B cell (primary cell): Measurements from ENCODE around the gene OR4K2. TPM values are rescaled to one million over a fixed set of nuclear protein-coding genes. Genes with fewer than 3 reads are reported as not detected.
"Not testable (repeated sequence)": the region's sequence is repeated elsewhere in the genome, so short reads cannot be mapped to it uniquely, and the experiment has no call there.

Experiments used
- ATAC-seq: fragments of 200-7000 bp; cut with Tn5 transposase; one replicate; pipeline ENCODE4 v1.10.0; 2021; ENCODE audit warnings: low read depth, mild to moderate bottlenecking, moderate number of reproducible peaks, moderate library complexity
- CTCF ChIA-PET: fragments of 350-600 bp; sonication (Branson Sonifier 250); formaldehyde crosslinking; loops from one replicate; lab custom pipeline; 2021; ENCODE audit warnings: antibody characterized with exemption, inconsistent platforms; lab: Charles Lee
- POLR2A ChIA-PET: fragments of 350-600 bp; sonication (Branson Sonifier 250); formaldehyde crosslinking; loops from one replicate; lab custom pipeline; 2021; ENCODE audit warnings: antibody characterized with exemption; lab: Charles Lee
- DNase-seq: peaks from one replicate; pipeline ENCODE4 v3.0.0; 2013
- H2AFZ ChIP-seq: 2 replicates; pipeline ENCODE4 v1.6.1; 2012; ENCODE audit warnings: mild to moderate bottlenecking, low read depth, low read length; ENCODE audit not compliant: insufficient read depth, poor library complexity, severe bottlenecking
- H3K27ac ChIP-seq, 2 donors: 1 replicate in 1 of 2; 2 replicates in 1 of 2; pipeline ENCODE4 v1.5.1; 2012 to 2013; ENCODE audit warnings: low read length in 2 of 2, mild to moderate bottlenecking in 2 of 2, moderate library complexity in 1 of 2
- H3K27me3 ChIP-seq, 4 experiments: fragments of 200-600 bp in 1 of 4; sonication (generic) in 1 of 4; replicated peaks in 1 of 4; 1 replicate in 2 of 4; 2 replicates in 2 of 4; pipeline versions ENCODE4 v1.6.1 to v1.7.0; 2013 to 2016; ENCODE audit warnings: low read length in 3 of 4, mild to moderate bottlenecking in 2 of 4, mixed read lengths in 1 of 4, moderate library complexity in 1 of 4; ENCODE audit not compliant: insufficient read depth in 4 of 4, control insufficient read depth in 3 of 4; ENCODE audit errors: control extremely low read depth in 1 of 4
- H3K36me3 ChIP-seq, 2 experiments: replicated peaks in 1 of 2; 1 replicate in 1 of 2; 2 replicates in 1 of 2; pipeline versions ENCODE4 v1.6.1 to v1.7.1; 2013; ENCODE audit warnings: low read length in 1 of 2; ENCODE audit not compliant: insufficient read depth in 2 of 2, control insufficient read depth in 1 of 2; ENCODE audit errors: control extremely low read depth in 1 of 2, extremely low read depth in 1 of 2
- H3K4me1 ChIP-seq, 2 donors: fragments of 200-600 bp in 1 of 2; sonication (generic) in 1 of 2; 1 replicate in 1 of 2; 2 replicates in 1 of 2; pipeline versions ENCODE4 v1.5.1 to v1.6.1; 2013 to 2017; ENCODE audit warnings: low read length in 2 of 2; ENCODE audit not compliant: control insufficient read depth in 2 of 2, insufficient read depth in 2 of 2
- H3K4me2 ChIP-seq: replicated peaks from 2 replicates; pipeline ENCODE3; 2012; ENCODE audit warnings: mild to moderate bottlenecking, low read depth, low read length; ENCODE audit not compliant: poor library complexity, severe bottlenecking
- H3K4me3 ChIP-seq, 5 experiments: fragments of 200-600 bp in 1 of 5; sonication (generic) in 1 of 5; 1 replicate in 3 of 5; 2 replicates in 2 of 5; pipeline versions ENCODE4 v1.5.1 to v1.7.0; 2011 to 2016; ENCODE audit warnings: low read length in 4 of 5, mild to moderate bottlenecking in 4 of 5, low read depth in 2 of 5, control low read depth in 1 of 5, moderate library complexity in 1 of 5; ENCODE audit not compliant: insufficient read depth in 1 of 5; ENCODE audit errors: control extremely low read depth in 1 of 5, extremely low read depth in 1 of 5
- H3K79me2 ChIP-seq: fragments of 200-600 bp; sonication (generic); one replicate; pipeline ENCODE4 v1.6.0; 2016; ENCODE audit warnings: low read length; ENCODE audit not compliant: control insufficient read depth, insufficient read depth
- H3K9ac ChIP-seq: fragments of 200-600 bp; sonication (generic); 2 replicates; pipeline ENCODE4 v1.6.1; 2017; ENCODE audit warnings: mild to moderate bottlenecking, low read length, moderate library complexity
- H3K9me3 ChIP-seq, 3 donors: one replicate each; pipeline versions ENCODE4 v1.6.1 to v1.7.1; 2013; ENCODE audit warnings: low read length in 2 of 3; ENCODE audit not compliant: control insufficient read depth in 2 of 3, insufficient read depth in 1 of 3; ENCODE audit errors: control extremely low read depth in 1 of 3
- H4K20me1 ChIP-seq: 2 replicates; pipeline ENCODE4 v1.6.0; 2012; ENCODE audit warnings: mild to moderate bottlenecking, low read length; ENCODE audit not compliant: insufficient read depth, control insufficient read depth, poor library complexity, severe bottlenecking
- H3K27ac Mint-ChIP-seq: one replicate; pipeline ENCODE4 v1.8.0; 2021; ENCODE audit warnings: mixed read lengths
- H3K27me3 Mint-ChIP-seq: one replicate; pipeline ENCODE4 v1.8.0; 2021; ENCODE audit warnings: mixed read lengths
- H3K4me1 Mint-ChIP-seq: one replicate; pipeline ENCODE4 v1.8.0; 2021; ENCODE audit warnings: mixed read lengths
- H3K4me3 Mint-ChIP-seq: one replicate; pipeline ENCODE4 v1.8.0; 2021; ENCODE audit warnings: mixed read lengths
- H3K9me3 Mint-ChIP-seq: one replicate; pipeline ENCODE4 v1.8.0; 2022; ENCODE audit warnings: mixed read lengths; ENCODE audit not compliant: insufficient read depth
- EZH2 ChIP-seq: IDR thresholded peaks from 2 replicates; pipeline ENCODE4 v1.6.1; 2012; ENCODE audit warnings: borderline replicate concordance, low read depth, mild to moderate bottlenecking, moderate library complexity, low read length; ENCODE audit not compliant: insufficient read depth, poor library complexity, severe bottlenecking
- WGBS: methylation state at CpG from one replicate; pipeline ENCODE4 v1.1.5; 2013; ENCODE audit warnings: missing lambda C conversion rate; ENCODE audit not compliant: insufficient coverage; 5-methylcytosine and 5-hydroxymethylcytosine counted together
- intact Hi-C: fragments of 100-400 bp; cut with micrococcal nuclease; formaldehyde crosslinking; loops from one replicate; pipeline ENCODE4 v1.10.0; 2022
- polyA minus RNA-seq: library from RNA; depleted of rRNA, polyadenylated mRNA; stranded (reverse); fragments of >200 nt; gene quantifications from 2 replicates; pipeline ENCODE4 v1.2.3, GENCODE V29; 2012
- polyA plus RNA-seq: library from polyadenylated mRNA; depleted of rRNA; stranded (reverse); fragments of >200 nt; gene quantifications from 2 replicates; pipeline ENCODE4 v1.2.3, GENCODE V29; 2012
- total RNA-seq, 2 donors: library from RNA; stranded (reverse); fragments of 120-200 nt in 1 of 2; gene quantifications; 1 replicate in 1 of 2; 2 replicates in 1 of 2; pipeline versions ENCODE4 v1.2.3 to v1.2.4, GENCODE V29; 2013 to 2022
- TF ChIP-seq, protein P1 (sequence below): fragments of 200-600 bp; IDR thresholded peaks from one replicate; pipeline ENCODE4 v1.8.0; 2022; ENCODE audit warnings: antibody characterized with exemption, mild to moderate bottlenecking

OR4K2 gene, protein sequence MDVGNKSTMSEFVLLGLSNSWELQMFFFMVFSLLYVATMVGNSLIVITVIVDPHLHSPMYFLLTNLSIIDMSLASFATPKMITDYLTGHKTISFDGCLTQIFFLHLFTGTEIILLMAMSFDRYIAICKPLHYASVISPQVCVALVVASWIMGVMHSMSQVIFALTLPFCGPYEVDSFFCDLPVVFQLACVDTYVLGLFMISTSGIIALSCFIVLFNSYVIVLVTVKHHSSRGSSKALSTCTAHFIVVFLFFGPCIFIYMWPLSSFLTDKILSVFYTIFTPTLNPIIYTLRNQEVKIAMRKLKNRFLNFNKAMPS
- not detected in 2 replicates for total RNA-seq
- total RNA-seq (2013), result not detected
- polyA plus RNA-seq, result not detected in 2 replicates
- polyA minus RNA-seq, result not detected in 2 replicates

DNA sequence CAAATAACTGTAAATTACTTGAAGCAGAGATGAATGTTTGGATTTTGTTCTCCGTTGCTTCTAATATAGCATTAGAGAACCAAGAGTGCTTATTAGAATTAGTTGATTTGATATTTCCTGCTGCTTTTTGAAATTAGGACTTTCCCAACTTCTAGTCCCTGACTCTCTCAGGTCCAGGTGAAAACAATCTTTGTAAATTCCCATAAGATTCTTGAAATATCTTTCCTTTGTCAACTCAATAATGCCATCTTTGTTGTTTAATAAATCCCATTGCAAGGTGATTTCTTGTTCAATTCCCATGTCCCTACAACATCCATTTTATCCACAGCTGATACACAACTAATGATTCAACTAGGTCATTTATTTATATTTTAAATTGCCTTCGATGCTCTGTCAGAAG is at the start of gene OR4K2:
Gene OR4K2, plus strand, starts transcription at position 301 of the 400 bp plus-strand sequence. CDS start 1,126 bp downstream, outside the sequence.
- POLR2A ChIA-PET, result no interaction called here
- no peak for ATAC-seq
- H3K4me3 ChIP-seq, result no peak within 1 kb of the TSS
- no peaks in the 10 kb centered on the region for H3K4me1 ChIP-seq
- no peaks in the 10 kb centered on the region for H3K79me2 ChIP-seq
- TF ChIP-seq, protein P1, sequence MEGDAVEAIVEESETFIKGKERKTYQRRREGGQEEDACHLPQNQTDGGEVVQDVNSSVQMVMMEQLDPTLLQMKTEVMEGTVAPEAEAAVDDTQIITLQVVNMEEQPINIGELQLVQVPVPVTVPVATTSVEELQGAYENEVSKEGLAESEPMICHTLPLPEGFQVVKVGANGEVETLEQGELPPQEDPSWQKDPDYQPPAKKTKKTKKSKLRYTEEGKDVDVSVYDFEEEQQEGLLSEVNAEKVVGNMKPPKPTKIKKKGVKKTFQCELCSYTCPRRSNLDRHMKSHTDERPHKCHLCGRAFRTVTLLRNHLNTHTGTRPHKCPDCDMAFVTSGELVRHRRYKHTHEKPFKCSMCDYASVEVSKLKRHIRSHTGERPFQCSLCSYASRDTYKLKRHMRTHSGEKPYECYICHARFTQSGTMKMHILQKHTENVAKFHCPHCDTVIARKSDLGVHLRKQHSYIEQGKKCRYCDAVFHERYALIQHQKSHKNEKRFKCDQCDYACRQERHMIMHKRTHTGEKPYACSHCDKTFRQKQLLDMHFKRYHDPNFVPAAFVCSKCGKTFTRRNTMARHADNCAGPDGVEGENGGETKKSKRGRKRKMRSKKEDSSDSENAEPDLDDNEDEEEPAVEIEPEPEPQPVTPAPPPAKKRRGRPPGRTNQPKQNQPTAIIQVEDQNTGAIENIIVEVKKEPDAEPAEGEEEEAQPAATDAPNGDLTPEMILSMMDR, result no peak
- TF ChIP-seq EZH2, result no peak
- no CpG with 5 or more reads among the region's 2 CpGs for WGBS
- H3K9ac ChIP-seq, result no peak within 1 kb of the TSS
- H3K36me3 ChIP-seq, result no peaks in the 10 kb centered on the region
- DNase-seq, result no peak
- H3K27ac ChIP-seq, result no peak within 1 kb of the TSS
- Mint-ChIP-seq H3K27ac (no peak within 1 kb of the TSS), H3K4me3 (no peak within 1 kb of the TSS), H3K9me3 (no peaks in the 10 kb centered on the region), H3K4me1 (no peaks in the 10 kb centered on the region), H3K27me3 (no peaks in the 10 kb centered on the region)
- H3K9me3 ChIP-seq, result no peaks in the 10 kb centered on the region
- no peak within 1 kb of the TSS for H3K4me2 ChIP-seq
- CTCF ChIA-PET, result no interaction called here
- no peaks in the 10 kb centered on the region for H4K20me1 ChIP-seq
- intact Hi-C loops, result no loop called here
- no peaks in the 10 kb centered on the region for H3K27me3 ChIP-seq
- H2AFZ ChIP-seq, result no peak within 1 kb of the TSS

DNA sequence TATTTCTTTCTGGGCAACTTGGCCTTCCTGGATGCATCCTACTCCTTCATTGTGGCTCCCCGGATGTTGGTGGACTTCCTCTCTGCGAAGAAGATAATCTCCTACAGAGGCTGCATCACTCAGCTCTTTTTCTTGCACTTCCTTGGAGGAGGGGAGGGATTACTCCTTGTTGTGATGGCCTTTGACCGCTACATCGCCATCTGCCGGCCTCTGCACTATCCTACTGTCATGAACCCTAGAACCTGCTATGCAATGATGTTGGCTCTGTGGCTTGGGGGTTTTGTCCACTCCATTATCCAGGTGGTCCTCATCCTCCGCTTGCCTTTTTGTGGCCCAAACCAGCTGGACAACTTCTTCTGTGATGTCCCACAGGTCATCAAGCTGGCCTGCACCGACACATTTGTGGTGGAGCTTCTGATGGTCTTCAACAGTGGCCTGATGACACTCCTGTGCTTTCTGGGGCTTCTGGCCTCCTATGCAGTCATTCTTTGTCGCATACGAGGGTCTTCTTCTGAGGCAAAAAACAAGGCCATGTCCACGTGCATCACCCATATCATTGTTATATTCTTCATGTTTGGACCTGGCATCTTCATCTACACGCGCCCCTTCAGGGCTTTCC is 47.2 kb upstream of the OR4K2 start:
- CTCF ChIA-PET, H4K20me1 ChIP-seq, H3K79me2 ChIP-seq, H3K4me2 ChIP-seq, H3K9ac ChIP-seq, DNase-seq, ATAC-seq, H3K4me1 Mint-ChIP-seq, H3K27ac Mint-ChIP-seq, H3K4me1 ChIP-seq, H3K9me3 Mint-ChIP-seq, H3K4me3 Mint-ChIP-seq, H3K27me3 ChIP-seq, H3K9me3 ChIP-seq, POLR2A ChIA-PET, H3K27me3 Mint-ChIP-seq, H2AFZ ChIP-seq, H3K36me3 ChIP-seq, H3K4me3 ChIP-seq, H3K27ac ChIP-seq, intact Hi-C loops: not testable (repeated sequence)
- 63% methylated on average over 8 of the region's 12 CpGs for WGBS
